Bronchial epithelial cell (primary cell): Measurements from ENCODE around the gene CLIP1. TPM values are rescaled to one million over a fixed set of nuclear protein-coding genes. Genes with fewer than 3 reads are reported as not detected.

Source experiments
- DNase-seq: peaks from one replicate; pipeline ENCODE4 v3.0.0-alpha.2; 2010; ENCODE audit warnings: low read depth
- FAIRE-seq: peaks from 2 replicates; lab custom pipeline; 2011; peaks lifted over from hg19 to GRCh38; lab: Jason Lieb, UNC
- H3K27me3 ChIP-seq: 2 replicates; pipeline ENCODE4 v1.5.1; 2011; ENCODE audit warnings: low read length; ENCODE audit not compliant: control insufficient read depth, insufficient read depth
- H3K36me3 ChIP-seq: 2 replicates; pipeline ENCODE4 v1.5.1; 2011; ENCODE audit warnings: low read length; ENCODE audit not compliant: control insufficient read depth, insufficient read depth
- H3K4me3 ChIP-seq: 2 replicates; pipeline ENCODE4 v1.5.1; 2011; ENCODE audit warnings: mild to moderate bottlenecking, low read depth, low read length, control low read depth
- total RNA-seq: library from RNA; depleted of rRNA; stranded (reverse); fragments of >200 nt; gene quantifications from 2 replicates; pipeline ENCODE4 v1.2.1, GENCODE V29; 2014
- TF ChIP-seq, protein P1 (sequence below): IDR thresholded peaks from 2 replicates; pipeline ENCODE4 v1.5.1; 2011; ENCODE audit warnings: mild to moderate bottlenecking, moderate library complexity, low read length, control low read depth, inconsistent platforms; ENCODE audit not compliant: insufficient read depth, severe bottlenecking

The CLIP1 gene
- total RNA-seq, 1 donor from 2014 or later: 69.0 TPM

GRCh38 chr12:122318607-122319605 lies 103.6 kb downstream of the CLIP1 start:
- TF ChIP-seq, protein P1, sequence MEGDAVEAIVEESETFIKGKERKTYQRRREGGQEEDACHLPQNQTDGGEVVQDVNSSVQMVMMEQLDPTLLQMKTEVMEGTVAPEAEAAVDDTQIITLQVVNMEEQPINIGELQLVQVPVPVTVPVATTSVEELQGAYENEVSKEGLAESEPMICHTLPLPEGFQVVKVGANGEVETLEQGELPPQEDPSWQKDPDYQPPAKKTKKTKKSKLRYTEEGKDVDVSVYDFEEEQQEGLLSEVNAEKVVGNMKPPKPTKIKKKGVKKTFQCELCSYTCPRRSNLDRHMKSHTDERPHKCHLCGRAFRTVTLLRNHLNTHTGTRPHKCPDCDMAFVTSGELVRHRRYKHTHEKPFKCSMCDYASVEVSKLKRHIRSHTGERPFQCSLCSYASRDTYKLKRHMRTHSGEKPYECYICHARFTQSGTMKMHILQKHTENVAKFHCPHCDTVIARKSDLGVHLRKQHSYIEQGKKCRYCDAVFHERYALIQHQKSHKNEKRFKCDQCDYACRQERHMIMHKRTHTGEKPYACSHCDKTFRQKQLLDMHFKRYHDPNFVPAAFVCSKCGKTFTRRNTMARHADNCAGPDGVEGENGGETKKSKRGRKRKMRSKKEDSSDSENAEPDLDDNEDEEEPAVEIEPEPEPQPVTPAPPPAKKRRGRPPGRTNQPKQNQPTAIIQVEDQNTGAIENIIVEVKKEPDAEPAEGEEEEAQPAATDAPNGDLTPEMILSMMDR: no peak
- no peak overlapping the region for H3K4me3 ChIP-seq
- FAIRE-seq (no peak), DNase-seq (peak; percentile 17)
- H3K27me3 ChIP-seq: no peaks in the 10 kb centered on the region
- H3K36me3 ChIP-seq: peaks cover 21% of the 10 kb centered on the region

DNA sequence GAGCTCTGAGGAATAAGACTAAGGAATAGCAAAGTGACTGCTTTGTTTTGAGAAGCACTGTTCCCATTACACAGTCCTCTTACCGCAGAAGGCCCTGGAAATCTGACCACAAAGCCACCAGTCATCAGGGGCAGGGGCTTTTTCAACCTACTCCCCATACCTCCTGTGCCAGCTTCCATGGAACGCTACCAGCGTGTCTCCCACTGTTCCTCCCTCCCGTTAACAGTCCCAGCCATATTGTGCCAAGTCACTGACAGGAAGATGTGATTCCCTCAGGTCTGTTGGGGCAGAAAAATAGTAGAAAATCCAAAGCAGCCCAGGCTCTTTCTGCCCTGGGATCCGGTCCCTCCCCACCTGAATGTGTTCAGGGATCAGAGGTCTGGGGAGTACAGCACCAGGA lies 109.5 kb downstream of the CLIP1 start:
- H3K36me3 ChIP-seq: peaks cover 17% of the 10 kb centered on the region

DNA sequence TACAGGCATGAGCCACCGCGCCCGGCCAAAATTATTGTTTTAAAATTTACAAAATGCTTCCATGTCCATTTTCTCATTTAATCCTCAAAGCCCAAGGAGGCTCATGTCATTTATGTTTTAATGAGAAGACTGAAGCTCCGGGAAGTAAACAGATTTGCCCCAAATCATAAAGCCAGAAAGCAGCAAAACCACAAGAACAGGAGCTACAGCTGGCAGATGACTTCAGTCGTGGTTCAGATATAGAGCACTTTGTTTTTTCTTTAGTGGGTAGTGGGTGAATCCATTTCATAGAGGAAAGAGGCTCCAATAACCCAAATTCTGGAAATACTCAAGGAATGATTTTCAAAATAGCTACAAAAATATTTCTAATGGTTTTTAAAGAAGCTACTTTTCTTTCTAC lies 110.8 kb downstream of the CLIP1 start:
- H3K4me3 ChIP-seq: no peak overlapping the region
- no peaks in the 10 kb centered on the region for H3K27me3 ChIP-seq
- TF ChIP-seq, protein P1: no peak
- no peak for FAIRE-seq
- peaks cover 14% of the 10 kb centered on the region for H3K36me3 ChIP-seq
- DNase-seq: no peak

More for the DNA sequence above, 109.5 kb downstream of the CLIP1 start:
- DNase-seq (no peak), FAIRE-seq (no peak)
- Histone ChIP-seq H3K27me3 (no peaks in the 10 kb centered on the region), H3K4me3 (no peak overlapping the region)
- TF ChIP-seq, protein P1: no peak

- H3K36me3 ChIP-seq: peaks cover 12% of the 10 kb centered on the region
- no peak overlapping the region for H3K4me3 ChIP-seq
- TF ChIP-seq, protein P1: no peak
- DNase-seq: no peak
- no peaks in the 10 kb centered on the region for H3K27me3 ChIP-seq
- no peak for FAIRE-seq
These were observed 111.7 kb downstream of the CLIP1 start for GRCh38 chr12:122310626-122311333.

DNA sequence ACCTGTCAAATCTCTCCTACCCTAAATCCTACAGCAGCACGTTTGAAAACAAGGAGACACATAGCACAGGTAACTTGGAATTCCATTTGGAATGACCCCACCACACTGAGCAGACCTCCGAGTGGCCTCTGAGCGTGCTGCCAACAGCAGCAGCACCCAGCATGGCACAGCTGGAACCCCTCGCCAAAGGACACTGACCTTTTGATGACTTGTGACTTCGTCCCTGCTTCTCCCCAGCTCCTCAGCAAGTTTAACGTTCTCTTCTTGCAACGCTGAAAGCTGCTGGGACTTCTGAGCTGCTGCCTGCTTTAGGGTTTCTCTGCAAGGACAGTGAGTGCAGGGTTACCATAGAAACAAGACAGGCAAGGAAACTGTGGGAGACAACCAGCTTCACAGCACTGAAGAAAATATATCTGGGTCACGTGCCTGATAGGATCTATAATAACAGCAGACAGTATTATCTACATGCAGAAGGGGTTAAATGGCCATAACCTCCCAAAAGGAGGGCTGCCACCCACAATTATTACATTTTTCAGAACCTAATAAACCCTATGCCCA lies 112.8 kb downstream of the CLIP1 start:
- TF ChIP-seq, protein P1: no peak
- Histone ChIP-seq H3K4me3 (no peak overlapping the region), H3K36me3 (peaks cover 10% of the 10 kb centered on the region), H3K27me3 (no peaks in the 10 kb centered on the region)
- no peak for FAIRE-seq
- no peak for DNase-seq
